ENCODE data around the gene ECT2.
A peak's percentile ranks its signal among the peaks of the same experiment; 100 is the strongest.

ECT2 gene

DNA sequence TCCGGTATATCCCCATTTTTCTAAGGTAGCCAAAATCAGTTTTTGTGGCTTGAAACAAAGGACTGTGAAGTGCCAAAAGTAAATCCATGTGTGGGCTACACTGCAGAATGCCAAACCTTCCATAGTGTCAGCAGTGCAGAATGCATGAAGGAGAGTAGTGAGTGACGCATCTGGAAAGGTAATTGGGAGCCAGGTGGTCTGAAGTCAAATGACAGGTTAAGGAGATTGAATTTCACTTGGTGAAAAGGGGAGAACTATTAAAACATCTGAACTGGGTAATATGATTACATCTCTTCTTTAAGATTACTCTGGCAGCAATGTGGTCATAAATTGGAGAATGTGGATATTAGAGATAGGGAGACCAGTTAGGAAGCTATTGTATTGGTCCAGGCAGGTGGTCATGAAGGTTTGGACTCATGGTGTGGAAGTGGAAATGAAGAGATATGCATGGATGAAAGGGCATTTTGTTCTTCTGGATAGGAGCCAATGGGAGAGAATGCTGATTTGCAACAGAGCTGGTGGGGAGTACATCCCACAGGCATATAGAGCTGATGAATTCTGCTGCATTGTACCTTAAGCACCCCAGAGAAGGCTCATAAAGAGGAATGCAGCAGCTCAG lies 118.2 kb downstream of the ECT2 start:
- DNase-seq: no peak

DNA sequence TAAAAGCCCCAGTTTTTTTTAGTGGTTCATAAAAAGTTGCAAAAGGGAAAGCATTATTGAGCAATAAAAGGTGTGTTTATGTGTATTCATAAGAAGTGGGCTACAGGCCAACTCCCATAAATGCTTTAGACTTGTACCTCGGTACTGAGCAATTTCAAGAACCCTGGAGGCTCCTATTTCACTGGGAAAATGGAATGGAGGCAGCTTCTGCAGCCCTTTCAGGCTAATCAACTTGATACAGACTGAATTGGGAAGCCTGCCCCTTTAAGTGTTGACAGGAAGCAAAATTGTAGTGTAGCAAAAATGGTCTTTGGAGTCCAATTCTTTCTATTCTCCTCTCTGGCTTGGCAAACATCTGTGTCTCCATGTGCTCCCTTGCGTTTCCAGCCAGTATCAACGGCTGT lies 118.8 kb downstream of the ECT2 start:
- DNase-seq: peak; percentile 37

DNA sequence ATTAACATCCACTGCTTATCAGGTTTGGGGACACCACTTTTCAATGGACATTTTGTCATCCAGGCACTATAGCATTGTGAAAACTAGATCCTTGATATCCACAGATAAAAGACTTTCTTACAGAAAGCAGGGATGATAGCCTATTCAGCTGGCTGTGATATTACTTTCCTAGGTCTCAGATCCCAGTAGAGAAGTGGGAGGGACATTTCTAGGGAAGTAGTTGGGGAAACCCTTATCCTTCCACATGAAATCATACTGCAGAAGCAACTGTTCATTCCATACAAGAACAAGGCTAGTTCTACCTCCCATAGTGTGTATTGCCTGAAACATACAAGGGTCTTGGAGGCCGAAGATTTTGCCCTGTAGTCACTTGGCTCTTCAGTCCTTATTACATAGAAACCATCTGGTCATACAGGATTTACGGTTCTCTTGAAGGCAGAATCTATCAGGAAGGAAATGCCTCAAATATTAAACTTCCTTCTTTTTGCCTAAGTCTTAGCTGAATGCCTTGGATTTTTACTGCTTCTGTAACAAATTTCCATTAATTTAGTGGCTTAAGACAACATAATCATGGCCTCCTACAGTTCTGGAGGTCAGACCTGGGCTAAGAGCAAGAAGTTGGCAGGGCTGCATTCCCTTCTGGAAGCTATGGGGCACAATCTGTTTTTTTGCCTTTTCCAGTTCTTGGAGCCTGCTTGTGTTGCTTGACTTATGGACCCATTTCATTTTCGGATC lies 119.4 kb downstream of the ECT2 start:
- peak; percentile 18 for DNase-seq

All from right hindlimb (tissue), 1 donor.